ENCODE results near the gene HBA2.
"Not testable (repeated sequence)": the region's sequence is repeated elsewhere in the genome, so short reads cannot be mapped to it uniquely, and the experiment has no call there.

HBA2 gene

GRCh38 chr16:144797-145252, 27.9 kb upstream of the HBA2 start:
- no peak for TF ChIP-seq CTCF (IDR thresholded peaks at IDR 0.05; ENCODE audit: low read depth, low read length, missing control alignments)
- no peak overlapping the region for H3K27ac ChIP-seq
- no peaks in the 10 kb centered on the region for H3K27me3 ChIP-seq (replicated peaks)
- no peaks in the 10 kb centered on the region for H3K36me3 ChIP-seq (replicated peaks)
- in situ Hi-C loops (cut with HindIII; ENCODE audit: low pct_ligation_motif_present, low sequenced_read_pairs), result no loop called here
- no peak overlapping the region for H3K4me3 ChIP-seq (ENCODE audit: low read depth, low read length)
- DNase-seq, result no peak

GRCh38 chr16:146646-147045, 26.0 kb upstream of the HBA2 start:
- no peak for TF ChIP-seq CTCF (IDR thresholded peaks at IDR 0.05; ENCODE audit: low read depth, low read length, missing control alignments)
- in situ Hi-C loops (cut with HindIII; ENCODE audit: low pct_ligation_motif_present, low sequenced_read_pairs), result no loop called here
- Histone ChIP-seq H3K36me3 (replicated peaks) (no peaks in the 10 kb centered on the region), H3K27ac (no peak overlapping the region), H3K4me3 (ENCODE audit: low read depth, low read length) (no peak overlapping the region), H3K27me3 (replicated peaks) (no peaks in the 10 kb centered on the region)
- DNase-seq, result no peak

- peak; percentile 36 for DNase-seq
- Histone ChIP-seq H3K4me3 (ENCODE audit: low read depth, low read length) (no peak overlapping the region), H3K27ac (no peak overlapping the region), H3K36me3 (replicated peaks) (no peaks in the 10 kb centered on the region), H3K27me3 (replicated peaks) (no peaks in the 10 kb centered on the region)
- in situ Hi-C loops (cut with HindIII; ENCODE audit: low pct_ligation_motif_present, low sequenced_read_pairs), result no loop called here
- TF ChIP-seq CTCF (IDR thresholded peaks at IDR 0.05; ENCODE audit: low read depth, low read length, missing control alignments), result no peak
These were observed 23.5 kb upstream of the HBA2 start for GRCh38 chr16:149024-149660.

GRCh38 chr16:152141-153128, 20.2 kb upstream of the HBA2 start, which contains the start of gene HBZ:
HBZ (plus strand) TSS chr16:152644; CDS start chr16:152910, 266 bp downstream.
- Histone ChIP-seq H3K27ac (no peak within 1 kb of the TSS), H3K27me3 (replicated peaks) (no peaks in the 10 kb centered on the region), H3K4me3 (ENCODE audit: low read depth, low read length) (no peak within 1 kb of the TSS), H3K36me3 (replicated peaks) (no peaks in the 10 kb centered on the region)
- in situ Hi-C loops (cut with HindIII; ENCODE audit: low pct_ligation_motif_present, low sequenced_read_pairs), result no loop called here
- DNase-seq, result no peak
- TF ChIP-seq CTCF (IDR thresholded peaks at IDR 0.05; ENCODE audit: low read depth, low read length, missing control alignments), result no peak

GRCh38 chr16:153129-153521, 19.6 kb upstream of the HBA2 start:
- H3K27me3 ChIP-seq (replicated peaks); in situ Hi-C loops (cut with HindIII; ENCODE audit: low pct_ligation_motif_present, low sequenced_read_pairs); H3K4me3 ChIP-seq (ENCODE audit: low read depth, low read length); DNase-seq; H3K27ac ChIP-seq; H3K36me3 ChIP-seq (replicated peaks): not testable (repeated sequence)

GRCh38 chr16:153550-154216, 19.0 kb upstream of the HBA2 start:
- H3K27ac ChIP-seq; H3K4me3 ChIP-seq (ENCODE audit: low read depth, low read length); DNase-seq; in situ Hi-C loops (cut with HindIII; ENCODE audit: low pct_ligation_motif_present, low sequenced_read_pairs); H3K36me3 ChIP-seq (replicated peaks); H3K27me3 ChIP-seq (replicated peaks): not testable (repeated sequence)

Data from brain microvascular endothelial cell (primary cell).